ENCODE results near the gene SMARCB1. TPM values are rescaled to one million over a fixed set of nuclear protein-coding genes. Genes with fewer than 3 reads are reported as not detected.

Gene SMARCB1
- total RNA-seq, 1 experiment from 2014 or later: 172 TPM

- Histone ChIP-seq H3K4me3 (ENCODE audit: low read depth, low read length, poor library complexity, severe bottlenecking) (no peak overlapping the region), H3K4me1 (ENCODE audit: insufficient read depth, low read length, poor library complexity, severe bottlenecking) (peaks cover 3% of the 10 kb centered on the region), H3K9me3 (ENCODE audit: low read depth, low read length, poor library complexity, severe bottlenecking) (no peaks in the 10 kb centered on the region), H3K27me3 (replicated peaks; ENCODE audit: insufficient read depth, low read depth, low read length, poor library complexity) (no peaks in the 10 kb centered on the region), H3K27ac (ENCODE audit: low read depth, low read length, poor library complexity, severe bottlenecking) (no peak overlapping the region), H3K36me3 (ENCODE audit: insufficient read depth, low read length, poor library complexity, severe bottlenecking) (peaks cover 31% of the 10 kb centered on the region)
- ChIA-PET CTCF (no interaction called here), POLR2A (ENCODE audit: low non-redundant PET) (no interaction called here)
- intact Hi-C loops (cut with micrococcal nuclease; ENCODE audit: unreplicated experiment): no loop called here
- no peak for DNase-seq (ENCODE audit: low spot score)
- no TSS peak for BruUV-seq (replicated peaks)
- no peak for TF ChIP-seq EZH2 (IDR thresholded peaks at IDR 0.05; ENCODE audit: borderline replicate concordance, low read depth, low read length, poor library complexity, severe bottlenecking)
- no peak for TF ChIP-seq CTCF (conservative IDR thresholded peaks at IDR 0.05; ENCODE audit: low read depth, low read length)
Observed at GRCh38 chr22:23835484-23836144, 48.8 kb downstream of the SMARCB1 start.

- Histone ChIP-seq H3K36me3 (ENCODE audit: insufficient read depth, low read length, poor library complexity, severe bottlenecking) (peaks cover 25% of the 10 kb centered on the region), H3K27ac (ENCODE audit: low read depth, low read length, poor library complexity, severe bottlenecking) (no peak overlapping the region), H3K9me3 (ENCODE audit: low read depth, low read length, poor library complexity, severe bottlenecking) (no peaks in the 10 kb centered on the region), H3K4me3 (ENCODE audit: low read depth, low read length, poor library complexity, severe bottlenecking) (no peak overlapping the region), H3K27me3 (replicated peaks; ENCODE audit: insufficient read depth, low read depth, low read length, poor library complexity) (no peaks in the 10 kb centered on the region), H3K4me1 (ENCODE audit: insufficient read depth, low read length, poor library complexity, severe bottlenecking) (peaks cover 3% of the 10 kb centered on the region)
- intact Hi-C loops (cut with micrococcal nuclease; ENCODE audit: unreplicated experiment): no loop called here
- POLR2A ChIA-PET (ENCODE audit: low non-redundant PET): no interaction called here
- CTCF ChIA-PET: no interaction called here
- BruUV-seq (replicated peaks): no TSS peak
- TF ChIP-seq EZH2 (IDR thresholded peaks at IDR 0.05; ENCODE audit: borderline replicate concordance, low read depth, low read length, poor library complexity, severe bottlenecking): no peak
- no peak for DNase-seq (ENCODE audit: low spot score)
Observed at GRCh38 chr22:23836281-23836680, 49.5 kb downstream of the SMARCB1 start.

DNA sequence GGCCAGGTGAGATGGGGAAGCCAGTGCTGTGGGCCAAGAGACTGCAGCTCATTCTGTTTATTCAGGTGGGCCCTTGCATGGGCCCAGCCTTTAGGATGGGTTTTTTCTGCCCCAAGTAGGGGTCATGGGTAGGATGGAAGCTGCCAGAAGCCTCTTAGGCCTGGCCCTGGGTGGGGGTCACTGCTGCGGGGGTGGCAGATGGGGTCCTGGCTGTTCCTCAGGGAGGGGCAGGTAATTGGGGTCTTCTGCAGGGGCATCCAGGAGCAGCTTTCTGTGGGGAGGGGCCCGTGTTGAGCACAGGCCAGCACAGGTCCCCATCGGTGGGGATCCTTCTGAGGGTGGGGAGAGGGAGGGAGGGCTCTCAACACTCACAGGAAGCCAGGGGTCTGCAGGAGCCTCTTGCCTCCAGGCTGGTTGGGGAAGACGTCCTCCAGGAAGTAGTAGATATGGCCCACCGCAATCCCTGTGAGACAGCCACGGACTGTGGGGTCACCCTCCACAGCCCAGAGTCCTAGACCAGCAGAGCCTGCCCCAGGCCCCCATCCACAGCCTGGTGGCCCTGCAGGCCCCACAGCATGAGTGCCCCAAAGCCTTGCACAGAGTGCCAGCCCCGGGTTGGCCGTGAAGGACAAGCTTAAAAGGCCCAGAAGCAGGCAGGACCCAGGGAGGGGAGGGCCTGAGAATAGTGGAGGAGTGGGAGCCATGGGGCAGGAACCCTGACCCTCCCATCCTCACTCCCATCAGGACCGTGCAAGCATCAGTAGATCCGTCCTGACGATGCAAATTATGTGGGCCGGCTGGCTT lies 50.1 kb downstream of the SMARCB1 start:
- peaks cover 3% of the 10 kb centered on the region for H3K4me1 ChIP-seq (ENCODE audit: insufficient read depth, low read length, poor library complexity, severe bottlenecking)
- no TSS peak for BruUV-seq (replicated peaks)

More for the DNA sequence above, 50.1 kb downstream of the SMARCB1 start:
- Histone ChIP-seq H3K36me3 (ENCODE audit: insufficient read depth, low read length, poor library complexity, severe bottlenecking) (peaks cover 25% of the 10 kb centered on the region), H3K9me3 (ENCODE audit: low read depth, low read length, poor library complexity, severe bottlenecking) (no peaks in the 10 kb centered on the region), H3K27me3 (replicated peaks; ENCODE audit: insufficient read depth, low read depth, low read length, poor library complexity) (no peaks in the 10 kb centered on the region), H3K27ac (ENCODE audit: low read depth, low read length, poor library complexity, severe bottlenecking) (no peak overlapping the region), H3K4me3 (ENCODE audit: low read depth, low read length, poor library complexity, severe bottlenecking) (no peak overlapping the region)
- CTCF ChIA-PET: no interaction called here
- intact Hi-C loops (cut with micrococcal nuclease; ENCODE audit: unreplicated experiment): no loop called here
- TF ChIP-seq CTCF (conservative IDR thresholded peaks at IDR 0.05; ENCODE audit: low read depth, low read length): no peak
- TF ChIP-seq EZH2 (IDR thresholded peaks at IDR 0.05; ENCODE audit: borderline replicate concordance, low read depth, low read length, poor library complexity, severe bottlenecking): no peak
- POLR2A ChIA-PET (ENCODE audit: low non-redundant PET): no interaction called here
- DNase-seq (ENCODE audit: low spot score): no peak
